GM19023 (cell line): ENCODE measurements around the gene DPY19L1.
"Not testable (repeated sequence)": the region's sequence is repeated elsewhere in the genome, so short reads cannot be mapped to it uniquely, and the experiment has no call there.

Source experiments
- ATAC-seq: cut with Tn5 transposase; IDR thresholded peaks from one replicate; pipeline ENCODE4 v1.9.1; 2021; ENCODE audit warnings: mild to moderate bottlenecking, moderate library complexity; ENCODE audit not compliant: unreplicated experiment

The DPY19L1 gene

GRCh38 chr7:34928560-34928959 lies 108.7 kb downstream of the DPY19L1 start:
- no peak for ATAC-seq

- ATAC-seq = peak; percentile 65
These were observed 109.2 kb downstream of the DPY19L1 start for GRCh38 chr7:34928052-34928451.

- ATAC-seq = not testable (repeated sequence)
These were observed 116.8 kb downstream of the DPY19L1 start for GRCh38 chr7:34920470-34920869.

DNA sequence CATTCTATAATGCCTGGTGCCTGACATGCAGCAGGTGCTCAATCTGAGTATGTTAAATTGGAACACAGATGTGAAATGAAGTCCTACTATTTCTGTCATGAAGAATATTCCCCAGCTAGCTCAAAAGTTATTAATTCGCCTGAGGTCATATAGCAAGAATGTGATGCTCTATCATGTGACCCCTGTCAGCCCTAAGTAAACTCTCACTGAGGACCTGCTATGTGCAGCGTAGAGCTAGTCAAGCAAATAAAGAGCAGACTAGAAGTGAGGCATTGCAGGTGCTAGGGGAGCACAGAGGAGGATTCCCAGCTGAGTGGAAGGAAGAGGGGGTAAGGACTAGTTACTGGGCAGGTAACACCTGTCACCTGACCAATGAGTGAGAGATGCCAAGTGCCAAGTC lies 118.2 kb downstream of the DPY19L1 start:
- not testable (repeated sequence) for ATAC-seq

GRCh38 chr7:34918198-34918861 lies 119.0 kb downstream of the DPY19L1 start:
- ATAC-seq = not testable (repeated sequence)

GRCh38 chr7:34917515-34917914 lies 119.8 kb downstream of the DPY19L1 start:
- not testable (repeated sequence) for ATAC-seq

- no peak for ATAC-seq
These were observed 121.0 kb downstream of the DPY19L1 start for GRCh38 chr7:34916267-34916666.

DNA sequence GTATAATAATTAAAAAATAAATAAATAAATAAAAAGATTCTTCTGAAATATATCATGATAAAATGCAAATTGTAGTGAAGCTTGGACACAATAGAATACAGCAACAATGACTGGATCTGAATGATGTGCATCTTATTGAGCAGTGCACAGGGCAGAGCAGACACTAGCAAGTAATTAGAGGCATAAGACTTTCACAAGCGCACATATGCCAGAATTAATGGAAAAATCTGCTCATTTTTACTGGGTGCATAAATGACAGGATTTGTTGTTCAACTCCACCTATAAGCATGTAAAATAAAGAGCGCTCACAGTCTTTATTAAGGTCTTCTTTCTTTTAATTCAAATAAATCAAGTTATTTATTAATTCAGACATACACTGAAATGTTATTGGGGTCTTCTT lies 125.0 kb downstream of the DPY19L1 start:
- no peak for ATAC-seq

DNA sequence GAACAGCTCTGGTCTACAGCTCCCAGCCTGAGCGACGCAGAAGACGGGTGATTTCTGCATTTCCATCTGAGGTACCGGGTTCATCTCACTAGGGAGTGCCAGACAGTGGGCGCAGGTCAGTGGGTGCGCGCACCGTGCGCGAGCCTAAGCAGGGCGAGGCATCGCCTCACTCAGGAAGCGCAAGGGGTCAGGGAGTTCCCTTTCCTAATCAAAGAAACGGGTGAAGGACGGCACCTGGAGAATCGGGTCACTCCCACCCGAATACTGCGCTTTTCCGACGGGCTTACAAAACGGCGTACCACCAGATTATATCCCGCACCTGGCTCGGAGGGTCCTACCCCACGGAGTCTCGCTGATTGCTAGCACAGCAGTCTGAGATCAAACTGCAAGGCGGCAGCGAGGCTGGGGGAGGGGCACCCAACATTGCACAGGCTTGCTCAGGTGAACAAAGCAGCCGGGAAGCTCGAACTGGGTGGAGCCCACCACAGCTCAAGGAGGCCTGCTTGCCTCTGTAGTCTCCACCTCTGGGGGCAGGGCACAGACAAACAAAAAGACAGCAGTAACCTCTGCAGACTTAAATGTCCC lies 130.9 kb downstream of the DPY19L1 start:
- not testable (repeated sequence) for ATAC-seq

GRCh38 chr7:34904987-34905386 lies 132.3 kb downstream of the DPY19L1 start:
- no peak for ATAC-seq

GRCh38 chr7:34903921-34904320 lies 133.4 kb downstream of the DPY19L1 start:
- not testable (repeated sequence) for ATAC-seq

DNA sequence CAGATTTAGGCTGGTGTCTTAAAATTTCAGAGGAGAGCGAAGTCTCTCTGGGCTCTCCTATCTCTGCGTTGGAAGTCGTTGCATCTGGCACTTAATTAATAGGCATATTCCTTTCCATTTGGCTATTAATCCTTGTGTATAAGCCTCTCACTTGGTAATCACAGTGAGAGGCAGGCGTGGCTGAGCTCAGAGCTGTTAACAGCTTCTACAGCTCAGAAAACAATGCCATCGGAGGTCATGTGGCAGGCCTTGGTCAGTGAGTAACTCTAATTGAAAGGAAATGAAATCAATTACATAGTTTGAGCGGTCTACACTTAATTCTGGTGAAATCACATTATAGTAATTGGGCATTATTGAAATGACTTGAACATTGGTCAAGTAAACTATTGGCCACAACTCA lies 135.1 kb downstream of the DPY19L1 start:
- no peak for ATAC-seq

DNA sequence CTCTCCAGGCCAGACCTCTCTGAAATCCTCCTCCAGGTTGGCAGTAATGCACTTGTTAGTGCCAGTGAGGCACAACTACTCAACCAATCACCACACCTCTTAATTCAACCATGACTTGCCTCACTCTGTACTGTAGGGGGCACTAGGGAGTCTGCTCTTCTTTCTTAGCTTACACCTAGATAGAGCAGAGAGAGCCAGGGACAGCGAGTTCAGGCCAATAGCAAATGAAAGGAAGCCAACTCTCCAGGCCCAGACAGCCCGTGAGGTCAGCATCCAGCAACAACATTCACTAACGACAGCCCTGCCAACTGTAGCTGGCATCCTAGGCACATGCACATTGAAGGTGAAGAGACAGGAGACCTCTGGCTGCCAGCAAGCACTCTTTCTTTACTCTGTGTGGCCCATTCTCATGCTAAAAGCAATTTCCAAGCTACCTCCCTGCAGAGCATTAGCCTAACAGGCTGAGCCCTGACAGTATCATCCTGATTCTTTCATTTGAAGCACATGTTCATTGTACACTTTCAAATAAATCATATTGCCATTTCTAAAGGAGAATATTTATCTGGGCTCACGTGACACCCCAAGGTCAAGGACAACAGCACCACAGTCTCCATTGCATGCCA lies 136.3 kb downstream of the DPY19L1 start:
- peak; percentile 63 for ATAC-seq

DNA sequence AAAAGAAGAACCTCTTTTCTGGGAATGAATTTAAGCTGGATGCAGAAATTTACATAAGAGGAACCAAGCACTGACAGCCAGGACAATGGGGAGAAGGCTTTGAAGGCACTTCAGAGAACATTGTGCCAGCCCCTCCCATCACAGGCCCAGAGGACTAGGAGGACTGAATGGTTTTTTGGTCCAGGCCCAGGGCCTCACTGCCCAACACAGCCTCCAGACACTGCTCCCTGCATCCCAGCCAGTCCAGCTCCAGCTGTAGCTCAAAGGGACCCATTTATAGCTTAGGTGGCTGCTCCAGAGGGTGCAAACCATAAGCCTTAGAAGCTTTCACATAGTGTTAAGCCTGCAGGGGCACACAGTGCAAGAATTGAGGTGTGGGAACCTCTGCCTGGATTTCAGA lies 142.1 kb downstream of the DPY19L1 start:
- no peak for ATAC-seq

DNA sequence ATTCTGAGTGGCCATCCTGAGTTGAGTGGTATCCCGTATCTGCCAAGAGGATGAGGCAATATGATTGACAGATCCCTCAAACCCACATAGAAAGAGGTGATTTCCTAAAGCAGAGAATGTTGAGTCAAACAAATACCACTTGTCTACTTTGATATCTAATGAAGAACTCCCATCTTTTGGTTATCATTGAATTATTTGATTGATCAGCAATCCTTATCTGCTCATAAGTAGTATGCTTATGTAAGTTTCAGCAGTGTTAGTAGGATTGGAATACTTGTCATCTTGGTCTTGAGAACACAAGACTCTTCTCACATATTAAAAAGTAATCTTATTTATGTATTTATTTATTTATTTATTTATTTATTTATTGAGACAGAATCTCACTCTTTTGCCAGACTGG lies 147.3 kb downstream of the DPY19L1 start:
- ATAC-seq = no peak

GRCh38 chr7:34886856-34887255 lies 150.4 kb downstream of the DPY19L1 start:
- ATAC-seq = no peak

DNA sequence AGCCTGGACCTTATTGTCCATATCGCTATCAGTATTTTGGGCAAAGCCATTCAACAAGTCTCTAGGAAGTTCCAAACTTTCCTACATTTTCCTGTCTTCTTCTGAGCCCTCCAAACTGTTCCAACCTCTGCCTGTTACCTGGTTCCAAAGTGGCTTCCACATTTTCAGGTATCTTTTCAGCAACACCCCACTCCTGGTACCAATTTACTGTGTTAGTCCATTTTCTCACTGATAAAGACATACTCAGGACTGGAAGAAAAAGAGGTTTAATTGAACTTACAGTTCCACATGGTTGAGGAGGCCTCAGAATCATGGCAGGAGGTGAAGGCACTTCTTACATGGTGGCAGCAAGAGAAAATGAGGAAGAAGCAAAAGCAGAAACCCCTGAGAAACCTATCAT lies 153.4 kb downstream of the DPY19L1 start:
- not testable (repeated sequence) for ATAC-seq

GRCh38 chr7:34879871-34880270 lies 157.4 kb downstream of the DPY19L1 start:
- ATAC-seq = no peak

DNA sequence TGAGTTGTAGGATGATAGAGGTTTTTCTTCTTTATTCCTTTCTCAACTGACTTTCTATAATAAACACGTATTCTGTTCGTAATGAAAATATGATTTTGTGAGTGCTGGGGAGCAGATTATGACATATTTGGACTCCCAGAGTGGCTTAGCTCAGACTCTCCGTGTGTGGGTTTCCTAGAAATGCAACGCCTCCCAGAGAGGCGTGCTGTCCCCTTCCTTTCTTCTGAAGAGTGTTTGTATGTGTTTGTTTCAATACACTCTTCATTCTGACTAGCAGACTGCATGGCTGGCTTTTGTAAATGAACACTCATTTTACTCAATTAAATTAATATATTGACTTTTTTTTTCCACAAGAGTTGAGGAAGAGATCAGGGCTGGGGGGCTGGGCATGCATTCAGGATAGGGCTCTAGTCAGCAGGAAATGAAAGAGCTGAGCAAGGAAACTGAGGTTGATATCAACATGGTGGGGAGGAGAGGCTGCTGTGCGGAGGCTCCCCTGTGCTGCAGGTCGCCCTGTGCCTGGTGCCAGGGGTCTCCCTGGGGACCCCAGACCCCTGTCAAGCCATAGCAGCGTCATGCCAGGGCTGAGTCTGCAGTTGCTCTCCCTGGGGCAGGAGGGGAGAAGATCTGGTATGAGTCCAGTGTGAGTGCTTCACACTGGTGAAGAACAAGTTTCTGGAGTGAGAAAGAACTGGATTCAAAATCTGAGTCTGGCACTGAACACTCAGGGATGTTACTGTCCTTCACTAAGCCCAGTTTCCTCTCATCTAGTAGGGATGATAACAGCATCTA lies 158.1 kb downstream of the DPY19L1 start:
- ATAC-seq = not testable (repeated sequence)
